Mesenchymal stem cell (in vitro differentiated cells and primary cell): ENCODE data around the gene ZEB1.

Experiments
- DNase-seq: peaks from one replicate; pipeline ENCODE4 v3.0.0-alpha.2; 2013
- H2AFZ ChIP-seq: one replicate; pipeline ENCODE4 v1.6.1; 2013; ENCODE audit warnings: low read depth, mild to moderate bottlenecking, control low read depth, inconsistent platforms, low read length, moderate library complexity
- H2AK5ac ChIP-seq: 2 replicates; pipeline ENCODE4 v1.6.1; 2013; ENCODE audit warnings: low read length, moderate library complexity, mild to moderate bottlenecking, inconsistent platforms; ENCODE audit not compliant: severe bottlenecking
- H2BK120ac ChIP-seq: one replicate; pipeline ENCODE4 v1.6.1; 2013; ENCODE audit warnings: low read depth, mild to moderate bottlenecking, inconsistent platforms, low read length, moderate library complexity
- H2BK12ac ChIP-seq, 2 experiments: one replicate each; pipeline ENCODE4 v1.6.1; 2013; ENCODE audit warnings: inconsistent platforms in 2 of 2, low read length in 2 of 2, mild to moderate bottlenecking in 2 of 2, moderate library complexity in 2 of 2, control low read depth in 1 of 2
- H2BK15ac ChIP-seq: one replicate; pipeline ENCODE4 v1.6.1; 2013; ENCODE audit warnings: mild to moderate bottlenecking, low read depth, inconsistent platforms; ENCODE audit not compliant: poor library complexity, severe bottlenecking
- H2BK5ac ChIP-seq: 2 replicates; pipeline ENCODE4 v1.6.1; 2013; ENCODE audit warnings: low read depth, mild to moderate bottlenecking, low read length, control low read depth, inconsistent platforms; ENCODE audit not compliant: poor library complexity, severe bottlenecking
- H3K14ac ChIP-seq, 2 experiments: one replicate each; pipeline ENCODE4 v1.6.1; 2013; ENCODE audit warnings: inconsistent platforms in 2 of 2, low read length in 2 of 2, control low read depth in 1 of 2, mild to moderate bottlenecking in 1 of 2, moderate library complexity in 1 of 2
- H3K18ac ChIP-seq, 2 experiments: one replicate each; pipeline ENCODE4 v1.6.1; 2013; ENCODE audit warnings: inconsistent platforms in 2 of 2, low read length in 2 of 2, control low read depth in 1 of 2, low read depth in 1 of 2, mild to moderate bottlenecking in 1 of 2
- H3K23ac ChIP-seq, 2 experiments: one replicate each; pipeline ENCODE4 v1.6.1; 2013; ENCODE audit warnings: inconsistent platforms in 2 of 2, low read length in 2 of 2, mild to moderate bottlenecking in 2 of 2, moderate library complexity in 2 of 2, control low read depth in 1 of 2
- H3K27ac ChIP-seq: 2 replicates; pipeline ENCODE4 v1.5.1; 2013; ENCODE audit warnings: mild to moderate bottlenecking, moderate library complexity, low read length, control low read depth, inconsistent platforms; ENCODE audit not compliant: poor library complexity, severe bottlenecking
- H3K27me3 ChIP-seq, 2 experiments: 2 replicates each; pipeline versions ENCODE4 v1.6.1 to v1.7.0; 2013; ENCODE audit warnings: low read length in 2 of 2, mild to moderate bottlenecking in 2 of 2, moderate library complexity in 2 of 2, control low read depth in 1 of 2, inconsistent platforms in 1 of 2; ENCODE audit not compliant: control insufficient read depth in 1 of 2, insufficient read depth in 1 of 2
- H3K36me3 ChIP-seq, 2 experiments: 2 replicates each; pipeline versions ENCODE4 v1.6.1 to v1.7.0; 2013; ENCODE audit warnings: low read length in 2 of 2, control low read depth in 1 of 2, inconsistent platforms in 1 of 2, low read depth in 1 of 2, mild to moderate bottlenecking in 1 of 2; ENCODE audit not compliant: insufficient read depth in 2 of 2, control insufficient read depth in 1 of 2
- H3K4ac ChIP-seq, 2 experiments: one replicate each; pipeline ENCODE4 v1.6.1; 2013; ENCODE audit warnings: inconsistent platforms in 2 of 2, low read length in 2 of 2, mild to moderate bottlenecking in 2 of 2, moderate library complexity in 2 of 2, control low read depth in 1 of 2, low read depth in 1 of 2
- H3K4me1 ChIP-seq: 2 replicates; pipeline ENCODE4 v1.6.1; 2013; ENCODE audit warnings: low read depth, low read length, control low read depth; ENCODE audit not compliant: control insufficient read depth, insufficient read depth
- H3K4me2 ChIP-seq: 2 replicates; pipeline ENCODE4 v1.6.1; 2013; ENCODE audit warnings: low read length, mild to moderate bottlenecking, inconsistent platforms; ENCODE audit not compliant: poor library complexity, severe bottlenecking
- H3K4me3 ChIP-seq, 2 experiments: 2 replicates each; pipeline versions ENCODE4 v1.5.1 to v1.7.0; 2013; ENCODE audit warnings: low read length in 2 of 2, mild to moderate bottlenecking in 2 of 2, control low read depth in 1 of 2, low read depth in 1 of 2; ENCODE audit not compliant: insufficient read depth in 1 of 2
- H3K79me1 ChIP-seq: replicated peaks from 2 replicates; pipeline ENCODE4 v1.6.1; 2013; ENCODE audit warnings: mild to moderate bottlenecking, control low read depth, low read length, inconsistent platforms; ENCODE audit not compliant: poor library complexity, severe bottlenecking
- H3K9ac ChIP-seq: 2 replicates; pipeline ENCODE4 v1.7.0; 2013; ENCODE audit warnings: mild to moderate bottlenecking, low read length, moderate library complexity
- H3K9me3 ChIP-seq: 2 replicates; pipeline ENCODE4 v1.7.0; 2013; ENCODE audit warnings: mild to moderate bottlenecking, low read length; ENCODE audit not compliant: control insufficient read depth
- H4K8ac ChIP-seq: one replicate; pipeline ENCODE4 v1.6.1; 2013; ENCODE audit warnings: inconsistent platforms, mild to moderate bottlenecking, low read length, moderate library complexity
- H4K91ac ChIP-seq: one replicate; pipeline ENCODE4 v1.6.1; 2013; ENCODE audit warnings: mild to moderate bottlenecking, low read length, inconsistent platforms
- WGBS: methylation state at CpG from one replicate; pipeline ENCODE4 v1.1.7; 2013; ENCODE audit warnings: mixed read lengths; 5-methylcytosine and 5-hydroxymethylcytosine counted together

The ZEB1 gene

DNA sequence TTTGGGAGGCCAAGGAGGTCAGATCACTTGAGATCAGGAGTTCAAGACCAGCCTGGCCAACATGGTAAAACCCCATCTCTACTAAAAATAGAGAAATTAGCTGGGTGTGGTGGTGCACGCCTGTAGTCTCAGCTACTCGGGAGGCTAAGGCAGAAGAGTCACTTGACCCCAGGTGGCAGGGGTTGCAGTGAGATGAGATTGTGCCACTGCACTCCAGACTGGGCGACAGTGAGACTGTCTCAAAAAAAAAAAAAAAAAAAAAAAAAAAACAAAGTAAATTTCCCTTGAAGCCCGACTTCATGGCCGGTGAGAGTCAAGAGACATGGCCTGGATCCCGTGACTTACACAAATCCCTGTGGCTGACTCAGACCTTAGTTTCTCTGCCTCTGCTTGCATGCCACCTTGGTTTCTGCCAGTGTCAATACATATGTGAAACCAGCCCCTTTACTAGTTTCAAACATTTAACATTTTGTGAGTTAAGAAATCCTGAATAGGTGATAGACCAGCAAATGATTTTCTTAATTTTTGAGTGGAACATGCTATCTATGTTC is 62.8 kb downstream of the ZEB1 start:
- H3K36me3 ChIP-seq, result peaks cover 0 to 13% of the 10 kb centered on the region in 2 experiments
- H3K27ac ChIP-seq, result no peak overlapping the region
- H4K91ac ChIP-seq, result no peak overlapping the region
- peaks cover 7% of the 10 kb centered on the region for H3K79me1 ChIP-seq
- no peak overlapping the region for H2BK15ac ChIP-seq
- H4K8ac ChIP-seq, result no peak overlapping the region
- H3K4me2 ChIP-seq, result no peak overlapping the region
- WGBS, result 86% methylated on average over 6 of the region's 6 CpGs
- H3K18ac ChIP-seq, result no peak overlapping the region
- H3K4me3 ChIP-seq, result no peak overlapping the region
- no peak overlapping the region for H2BK5ac ChIP-seq
- H3K4ac ChIP-seq, result no peak overlapping the region
- H3K9ac ChIP-seq, result no peak overlapping the region
- H2BK12ac ChIP-seq, result no peak overlapping the region
- DNase-seq, result peak; percentile 57
- no peak overlapping the region for H2AFZ ChIP-seq
- H2AK5ac ChIP-seq, result no peak overlapping the region
- no peaks in the 10 kb centered on the region for H3K27me3 ChIP-seq
- H3K23ac ChIP-seq, result no peak overlapping the region
- H2BK120ac ChIP-seq, result no peak overlapping the region
- H3K14ac ChIP-seq, result no peak overlapping the region
- H3K9me3 ChIP-seq, result no peaks in the 10 kb centered on the region
- H3K4me1 ChIP-seq, result no peaks in the 10 kb centered on the region

DNA sequence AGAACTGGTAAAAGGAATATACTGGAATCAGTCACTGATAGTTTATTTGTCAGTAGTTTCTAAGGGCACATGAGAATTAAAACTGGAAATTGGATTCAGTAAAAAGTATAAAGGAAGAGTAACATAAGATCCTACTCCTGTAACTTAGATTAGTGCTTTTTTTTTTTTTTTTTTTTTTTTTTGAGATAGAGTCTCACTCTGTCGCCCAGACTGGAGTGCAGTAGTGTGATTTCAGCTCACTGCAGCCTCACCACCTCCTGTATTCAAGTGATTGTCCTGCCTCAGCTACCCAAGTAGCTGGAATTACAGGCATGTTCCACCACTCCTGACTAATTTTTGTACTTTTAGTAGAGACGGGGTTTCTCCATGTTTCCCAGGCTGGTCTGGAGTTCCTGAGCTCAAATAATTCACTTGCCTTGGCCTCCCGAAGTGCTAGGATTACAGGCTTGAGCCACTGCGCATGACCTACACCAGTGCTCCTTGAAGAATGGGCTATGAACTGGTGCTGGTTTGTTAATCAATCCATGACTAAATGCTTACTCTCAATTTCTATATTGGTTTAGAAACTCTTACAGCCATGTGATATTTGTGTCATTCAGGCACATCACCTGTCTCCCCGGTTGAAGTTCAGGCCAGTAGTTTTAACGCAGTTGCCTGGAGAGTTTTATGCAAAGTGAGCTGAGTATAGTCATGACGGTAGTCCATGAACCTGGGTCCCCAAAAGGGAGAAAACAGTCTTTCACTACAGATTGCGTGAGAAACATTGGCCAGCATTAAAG is 65.0 kb downstream of the ZEB1 start:
- Histone ChIP-seq H3K9me3 (no peaks in the 10 kb centered on the region), H3K4me1 (peaks cover 2% of the 10 kb centered on the region), H2BK15ac (no peak overlapping the region), H4K8ac (no peak overlapping the region), H2BK12ac (no peak overlapping the region), H3K4me2 (no peak overlapping the region), H3K27ac (no peak overlapping the region), H3K9ac (no peak overlapping the region), H2AK5ac (no peak overlapping the region), H3K14ac (no peak overlapping the region), H2AFZ (no peak overlapping the region), H3K18ac (no peak overlapping the region), H3K36me3 (peaks cover 2 to 30% of the 10 kb centered on the region in 2 experiments), H3K4me3 (no peak overlapping the region), H3K27me3 (no peaks in the 10 kb centered on the region), H2BK5ac (no peak overlapping the region), H3K79me1 (peaks cover 10% of the 10 kb centered on the region), H3K23ac (no peak overlapping the region), H4K91ac (no peak overlapping the region), H2BK120ac (no peak overlapping the region), H3K4ac (no peak overlapping the region)
- 96% methylated on average over 8 of the region's 8 CpGs for WGBS
- no peak for DNase-seq

DNA sequence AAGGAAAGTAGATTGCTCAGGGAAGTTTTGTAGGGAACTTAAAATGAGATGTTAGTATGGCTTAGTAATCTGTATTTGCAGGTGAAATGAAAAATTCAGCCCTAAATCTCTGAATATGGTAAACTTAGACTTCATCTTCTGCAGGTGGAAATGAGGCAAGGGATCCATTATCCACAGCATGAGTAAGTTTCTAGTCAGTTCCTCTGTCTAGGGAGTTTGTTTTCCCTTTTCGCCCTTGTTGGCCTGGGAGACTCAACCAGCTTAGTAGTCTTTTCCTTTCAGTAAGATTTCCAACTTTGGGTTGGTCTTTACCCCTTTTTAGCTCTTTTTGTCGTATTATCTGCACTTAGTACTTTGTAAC is 65.6 kb downstream of the ZEB1 start:
- H2BK120ac ChIP-seq, result no peak overlapping the region
- H3K4ac ChIP-seq, result no peak overlapping the region
- H3K14ac ChIP-seq, result no peak overlapping the region

DNA sequence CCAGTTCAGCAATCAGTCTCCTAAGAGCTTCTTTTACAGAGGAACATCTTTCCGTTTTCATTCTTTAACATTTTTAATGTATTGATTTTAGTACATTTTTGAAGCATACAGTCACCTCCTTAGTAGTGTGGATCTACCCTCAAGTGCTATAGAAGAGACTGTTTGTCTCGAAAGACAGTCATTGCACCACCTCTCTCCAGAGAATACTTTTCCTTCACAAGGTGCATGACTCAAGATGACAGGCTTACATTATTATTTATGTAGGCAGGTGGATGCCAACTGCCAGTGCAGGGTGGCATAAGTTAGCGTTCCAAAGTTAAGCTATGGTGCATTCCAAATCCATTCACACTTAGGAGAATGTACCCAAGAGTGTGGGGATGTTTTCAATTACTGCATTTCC is 71.8 kb downstream of the ZEB1 start:
- Histone ChIP-seq H3K4me2 (no peak overlapping the region), H3K4ac (no peak overlapping the region), H3K27ac (no peak overlapping the region), H3K9ac (no peak overlapping the region), H4K8ac (no peak overlapping the region), H2AK5ac (no peak overlapping the region), H3K79me1 (peaks cover 16% of the 10 kb centered on the region), H2BK15ac (no peak overlapping the region), H2BK5ac (no peak overlapping the region), H2AFZ (no peak overlapping the region), H3K9me3 (no peaks in the 10 kb centered on the region), H2BK120ac (no peak overlapping the region), H4K91ac (no peak overlapping the region), H3K4me3 (no peak overlapping the region), H3K36me3 (peaks cover 2 to 82% of the 10 kb centered on the region in 2 experiments), H3K14ac (no peak overlapping the region), H3K18ac (no peak overlapping the region), H3K23ac (no peak overlapping the region), H3K27me3 (no peaks in the 10 kb centered on the region), H3K4me1 (peaks cover 2% of the 10 kb centered on the region), H2BK12ac (no peak overlapping the region)
- 100% methylated on average over 1 of the region's 3 CpGs for WGBS
- DNase-seq, result no peak

More for the DNA sequence above, 65.6 kb downstream of the ZEB1 start:
- WGBS, result 95% methylated on average over 1 of the region's 2 CpGs
- no peak for DNase-seq
- H3K27ac ChIP-seq, result no peak overlapping the region
- H4K91ac ChIP-seq, result no peak overlapping the region
- no peak overlapping the region for H2BK15ac ChIP-seq
- H2AK5ac ChIP-seq, result no peak overlapping the region
- H3K79me1 ChIP-seq, result peaks cover 10% of the 10 kb centered on the region
- H3K9ac ChIP-seq, result no peak overlapping the region
- H2BK5ac ChIP-seq, result no peak overlapping the region
- no peak overlapping the region for H2BK12ac ChIP-seq
- H3K4me2 ChIP-seq, result no peak overlapping the region
- H3K4me1 ChIP-seq, result peaks cover 2% of the 10 kb centered on the region
- no peaks in the 10 kb centered on the region for H3K27me3 ChIP-seq
- H3K18ac ChIP-seq, result no peak overlapping the region
- H3K4me3 ChIP-seq, result no peak overlapping the region
- peaks cover 2 to 36% of the 10 kb centered on the region in 2 experiments for H3K36me3 ChIP-seq
- H3K23ac ChIP-seq, result no peak overlapping the region
- no peaks in the 10 kb centered on the region for H3K9me3 ChIP-seq
- H4K8ac ChIP-seq, result no peak overlapping the region
- no peak overlapping the region for H2AFZ ChIP-seq
